Cardiac atrium fibroblast (primary cell): ENCODE measurements around the gene ZNF451. TPM values are rescaled to one million over a fixed set of nuclear protein-coding genes. Genes with fewer than 3 reads are reported as not detected.

Experiments used
- total RNA-seq: library from RNA; depleted of rRNA; stranded (reverse); fragments of >200 nt; gene quantifications from 2 replicates; pipeline ENCODE4 v1.2.3, GENCODE V29; 2015

Gene ZNF451, protein sequence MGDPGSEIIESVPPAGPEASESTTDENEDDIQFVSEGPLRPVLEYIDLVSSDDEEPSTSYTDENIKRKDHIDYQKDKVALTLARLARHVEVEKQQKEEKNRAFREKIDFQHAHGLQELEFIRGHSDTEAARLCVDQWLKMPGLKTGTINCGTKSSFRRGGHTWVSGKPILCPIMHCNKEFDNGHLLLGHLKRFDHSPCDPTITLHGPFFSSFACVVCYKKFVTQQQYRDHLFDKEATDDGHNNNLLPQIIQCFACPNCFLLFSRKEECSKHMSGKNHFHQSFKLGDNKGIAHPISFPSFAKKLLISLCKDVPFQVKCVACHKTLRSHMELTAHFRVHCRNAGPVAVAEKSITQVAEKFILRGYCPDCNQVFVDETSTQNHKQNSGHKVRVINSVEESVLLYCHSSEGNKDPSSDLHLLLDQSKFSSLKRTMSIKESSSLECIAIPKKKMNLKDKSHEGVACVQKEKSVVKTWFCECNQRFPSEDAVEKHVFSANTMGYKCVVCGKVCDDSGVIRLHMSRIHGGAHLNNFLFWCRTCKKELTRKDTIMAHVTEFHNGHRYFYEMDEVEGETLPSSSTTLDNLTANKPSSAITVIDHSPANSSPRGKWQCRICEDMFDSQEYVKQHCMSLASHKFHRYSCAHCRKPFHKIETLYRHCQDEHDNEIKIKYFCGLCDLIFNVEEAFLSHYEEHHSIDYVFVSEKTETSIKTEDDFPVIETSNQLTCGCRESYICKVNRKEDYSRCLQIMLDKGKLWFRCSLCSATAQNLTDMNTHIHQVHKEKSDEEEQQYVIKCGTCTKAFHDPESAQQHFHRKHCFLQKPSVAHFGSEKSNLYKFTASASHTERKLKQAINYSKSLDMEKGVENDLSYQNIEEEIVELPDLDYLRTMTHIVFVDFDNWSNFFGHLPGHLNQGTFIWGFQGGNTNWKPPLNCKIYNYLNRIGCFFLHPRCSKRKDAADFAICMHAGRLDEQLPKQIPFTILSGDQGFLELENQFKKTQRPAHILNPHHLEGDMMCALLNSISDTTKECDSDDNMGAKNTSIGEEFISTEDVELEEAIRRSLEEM
- 27.9 and 44.6 TPM in 2 replicates for total RNA-seq

GRCh38 chr6:57089687-57090457 is at the start of gene ZNF451:
Gene ZNF451, plus strand, starts transcription at chr6:57090188. Its CDS starts 66 bp downstream, at chr6:57090254.

DNA sequence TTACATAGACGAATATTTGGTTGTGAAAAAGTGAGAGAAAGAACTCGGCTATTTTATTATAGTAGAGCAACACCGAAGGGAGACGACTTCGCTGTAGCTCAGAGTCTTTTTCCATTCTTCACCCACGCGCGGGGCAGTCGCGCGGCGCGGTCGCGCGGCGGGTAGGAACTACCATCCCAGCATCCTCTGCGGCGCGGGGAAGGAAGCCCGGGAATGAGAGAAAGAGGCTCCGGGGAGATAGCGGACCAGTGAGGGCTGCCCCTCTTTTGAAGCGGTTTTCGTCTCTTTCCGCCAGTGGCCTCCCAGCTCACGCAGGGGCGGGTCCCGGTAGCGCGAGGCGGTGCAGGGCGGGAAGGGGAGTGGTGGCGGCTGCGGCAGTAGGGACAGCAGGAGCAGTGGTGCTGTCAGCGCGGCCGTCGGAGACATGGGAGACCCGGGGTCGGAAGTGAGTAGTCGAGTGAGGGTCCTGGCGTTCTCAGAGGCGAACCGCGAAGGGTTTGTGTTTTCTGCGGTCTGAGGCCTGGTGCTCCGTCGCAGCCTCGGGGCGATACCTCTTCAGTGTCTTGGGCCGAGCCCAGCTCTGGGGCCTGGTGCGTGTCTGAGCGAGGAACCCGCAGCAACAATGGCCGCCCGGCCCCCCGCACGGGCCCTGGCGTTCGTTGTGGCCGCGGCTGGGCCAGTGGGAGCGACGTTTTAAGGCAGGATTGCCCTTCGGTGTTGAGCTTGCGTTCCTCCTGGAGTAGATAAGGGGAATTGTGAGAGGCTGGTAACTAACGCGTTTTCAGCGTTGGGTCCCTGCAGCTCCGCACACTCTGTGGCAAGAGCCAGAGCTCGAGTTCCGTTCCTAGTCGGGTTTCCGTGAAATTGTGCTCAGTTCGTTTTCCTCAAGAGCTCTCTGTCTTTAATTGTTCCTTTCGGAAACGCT is 43.4 kb upstream of the ZNF451 start, which contains the start of gene KIAA1586:
TSS of gene KIAA1586 (plus strand) at position 362 of the 925 bp plus-strand sequence. CDS start at position 425, 63 bp downstream.

DNA sequence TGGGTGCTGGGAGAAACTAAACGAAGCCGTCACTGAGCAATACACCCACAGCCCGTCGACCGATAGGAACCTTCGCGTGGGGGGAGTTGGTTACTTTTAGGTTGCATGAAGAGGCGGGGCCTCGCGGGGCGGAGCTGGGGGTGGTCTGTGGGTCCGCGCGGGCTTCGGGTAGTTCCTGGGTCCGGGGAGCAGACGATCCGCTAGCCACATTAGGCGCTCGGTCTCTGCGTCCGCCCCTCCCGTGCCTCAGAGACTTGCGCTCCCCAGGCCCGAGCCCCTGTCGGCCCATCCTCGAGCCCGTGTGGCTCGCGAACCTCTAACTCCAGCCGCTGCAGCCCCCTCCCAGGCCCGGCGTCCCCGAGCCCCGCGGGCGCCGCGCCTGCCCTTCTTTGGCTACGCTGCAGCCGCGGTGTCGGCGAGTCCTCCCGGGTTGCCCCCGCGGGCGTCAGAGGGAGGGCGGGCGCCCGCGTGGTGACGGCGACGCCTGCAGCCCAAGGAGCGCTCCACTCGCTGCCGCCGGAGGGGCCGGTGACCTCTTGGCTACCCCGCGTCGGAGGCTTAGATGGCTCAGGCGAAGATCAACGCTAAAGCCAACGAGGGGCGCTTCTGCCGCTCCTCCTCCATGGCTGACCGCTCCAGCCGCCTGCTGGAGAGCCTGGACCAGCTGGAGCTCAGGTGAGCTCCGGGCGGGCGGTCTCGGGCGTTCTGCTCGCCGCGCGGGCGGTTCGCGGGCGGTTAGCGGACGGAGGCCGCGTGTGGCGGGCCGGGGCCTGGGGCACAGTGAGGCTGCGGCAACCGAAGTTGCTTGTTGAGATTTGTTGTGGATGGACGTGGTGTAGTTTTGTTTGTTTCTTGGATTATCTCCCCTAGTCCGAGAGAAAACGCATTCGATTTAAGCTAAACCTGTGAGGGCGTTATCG is 82.4 kb downstream of the ZNF451 start, which contains the start of gene BAG2:
TSS of gene BAG2 (plus strand) at position 191 of the 920 bp plus-strand sequence. CDS start at position 563, 372 bp downstream.

Other genes starting within 250 kb of the ZNF451 start
- 3.2 and 4.0 TPM in 2 replicates for gene BEND6, start 135.1 kb upstream of the ZNF451 start, total RNA-seq
- 5.1 and 6.0 TPM in 2 replicates for gene KIAA1586, start 43.5 kb upstream of the ZNF451 start, total RNA-seq
- gene BAG2, start 82.1 kb downstream of the ZNF451 start, total RNA-seq, result 5.8 and 8.7 TPM in 2 replicates
- 15.2 and 23.3 TPM in 2 replicates for gene RAB23, start 132.1 kb downstream of the ZNF451 start, total RNA-seq
- gene PRIM2, start 227.4 kb downstream of the ZNF451 start, total RNA-seq, result 7.8 and 11.0 TPM in 2 replicates